Mesendoderm (in vitro differentiated cells): Measurements from ENCODE around the gene CPNE1.

Source experiments
- DNase-seq: peaks from one replicate; pipeline ENCODE4 v3.0.0; 2013
- H2AK5ac ChIP-seq: 2 replicates; pipeline ENCODE4 v1.6.1; 2013; ENCODE audit warnings: low read length, inconsistent platforms
- H2BK120ac ChIP-seq: 2 replicates; pipeline ENCODE4 v1.6.1; 2013; ENCODE audit warnings: low read depth, mild to moderate bottlenecking, low read length, moderate library complexity, mixed read lengths
- H2BK15ac ChIP-seq: replicated peaks from 2 replicates; pipeline ENCODE4 v1.6.1; 2013; ENCODE audit warnings: low read depth, mild to moderate bottlenecking, moderate library complexity
- H2BK5ac ChIP-seq: 2 replicates; pipeline ENCODE4 v1.6.1; 2013; ENCODE audit warnings: low read length, inconsistent platforms
- H3K18ac ChIP-seq: 2 replicates; pipeline ENCODE4 v1.6.1; 2013; ENCODE audit warnings: mild to moderate bottlenecking, low read length, mixed read lengths
- H3K23ac ChIP-seq: one replicate; pipeline ENCODE4 v1.6.1; 2013; ENCODE audit warnings: low read length
- H3K27ac ChIP-seq: 2 replicates; pipeline ENCODE4 v1.5.1; 2013; ENCODE audit warnings: low read depth, mild to moderate bottlenecking, inconsistent platforms, low read length, moderate library complexity
- H3K27me3 ChIP-seq: 2 replicates; pipeline ENCODE4 v1.6.1; 2013; ENCODE audit warnings: low read length, control low read depth, mild to moderate bottlenecking, inconsistent platforms; ENCODE audit not compliant: insufficient read depth, poor library complexity
- H3K36me3 ChIP-seq: 2 replicates; pipeline ENCODE4 v1.6.1; 2013; ENCODE audit warnings: low read length, inconsistent platforms; ENCODE audit not compliant: control insufficient read depth, insufficient read depth
- H3K4ac ChIP-seq: one replicate; pipeline ENCODE4 v1.6.1; 2013; ENCODE audit warnings: low read depth, mild to moderate bottlenecking, low read length, moderate library complexity
- H3K4me1 ChIP-seq: 2 replicates; pipeline ENCODE4 v1.6.1; 2013; ENCODE audit warnings: low read depth, low read length, inconsistent platforms; ENCODE audit not compliant: control insufficient read depth
- H3K4me2 ChIP-seq: 2 replicates; pipeline ENCODE4 v1.6.1; 2013; ENCODE audit warnings: low read length
- H3K4me3 ChIP-seq: 2 replicates; pipeline ENCODE4 v1.5.1; 2013; ENCODE audit warnings: mild to moderate bottlenecking, low read length
- H3K56ac ChIP-seq: one replicate; pipeline ENCODE4 v1.6.1; 2013; ENCODE audit warnings: low read length
- H3K79me1 ChIP-seq: 2 replicates; pipeline ENCODE4 v1.6.1; 2013; ENCODE audit warnings: low read length, inconsistent platforms
- H3K79me2 ChIP-seq: 2 replicates; pipeline ENCODE4 v1.6.1; 2013; ENCODE audit warnings: mild to moderate bottlenecking, low read length; ENCODE audit not compliant: control insufficient read depth, insufficient read depth
- H3K9ac ChIP-seq: 2 replicates; pipeline ENCODE4 v1.6.1; 2013; ENCODE audit warnings: low read length, inconsistent platforms
- H4K5ac ChIP-seq: one replicate; pipeline ENCODE4 v1.6.1; 2013; ENCODE audit warnings: low read length
- H4K8ac ChIP-seq: one replicate; pipeline ENCODE4 v1.6.1; 2013; ENCODE audit warnings: low read depth, mild to moderate bottlenecking, control low read depth, low read length, moderate library complexity
- WGBS: extraction: QIAGEN DNeasy Blood & Tissue Kit; methylation state at CpG from one replicate; pipeline ENCODE4 v1.1.7; 2013; ENCODE audit warnings: low lambda C conversion rate, missing lambda C conversion rate; ENCODE audit not compliant: insufficient coverage; ENCODE audit errors: extremely low coverage; 5-methylcytosine and 5-hydroxymethylcytosine counted together

The CPNE1 gene

GRCh38 chr20:35643045-35643444 is 21.7 kb downstream of the CPNE1 start:
- peaks cover 44% of the 10 kb centered on the region for H3K79me2 ChIP-seq
- no peak for DNase-seq
- no peak overlapping the region for H3K23ac ChIP-seq
- no peak overlapping the region for H3K4me2 ChIP-seq
- no peaks in the 10 kb centered on the region for H3K36me3 ChIP-seq
- no peak overlapping the region for H4K5ac ChIP-seq
- H3K56ac ChIP-seq: no peak overlapping the region
- no peak overlapping the region for H2BK15ac ChIP-seq
- peaks cover 35% of the 10 kb centered on the region for H3K79me1 ChIP-seq
- H3K27ac ChIP-seq: no peak overlapping the region
- H3K9ac ChIP-seq: no peak overlapping the region
- WGBS: no CpG with 5 or more reads among the region's 7 CpGs
- H3K4me3 ChIP-seq: no peak overlapping the region
- no peak overlapping the region for H4K8ac ChIP-seq
- no peak overlapping the region for H2AK5ac ChIP-seq
- H3K18ac ChIP-seq: no peak overlapping the region
- H3K4me1 ChIP-seq: no peaks in the 10 kb centered on the region
- no peak overlapping the region for H2BK5ac ChIP-seq
- H3K4ac ChIP-seq: no peak overlapping the region
- H3K27me3 ChIP-seq: no peaks in the 10 kb centered on the region
- H2BK120ac ChIP-seq: no peak overlapping the region

GRCh38 chr20:35641743-35642142 is 23.0 kb downstream of the CPNE1 start:
- H3K4me1 ChIP-seq: no peaks in the 10 kb centered on the region
- no peak overlapping the region for H2BK120ac ChIP-seq
- no peaks in the 10 kb centered on the region for H3K27me3 ChIP-seq
- no peak for DNase-seq
- H3K4me3 ChIP-seq: no peak overlapping the region
- H3K18ac ChIP-seq: no peak overlapping the region
- no peak overlapping the region for H3K4me2 ChIP-seq
- no peak overlapping the region for H3K56ac ChIP-seq
- H3K36me3 ChIP-seq: no peaks in the 10 kb centered on the region
- no peak overlapping the region for H4K5ac ChIP-seq
- H3K9ac ChIP-seq: no peak overlapping the region
- H2BK5ac ChIP-seq: no peak overlapping the region
- peaks cover 48% of the 10 kb centered on the region for H3K79me2 ChIP-seq
- no peak overlapping the region for H2AK5ac ChIP-seq
- H3K23ac ChIP-seq: no peak overlapping the region
- no peak overlapping the region for H3K4ac ChIP-seq
- no CpG with 5 or more reads among the region's 4 CpGs for WGBS
- H2BK15ac ChIP-seq: no peak overlapping the region
- no peak overlapping the region for H3K27ac ChIP-seq
- peaks cover 38% of the 10 kb centered on the region for H3K79me1 ChIP-seq
- H4K8ac ChIP-seq: no peak overlapping the region

- Histone ChIP-seq H4K8ac (no peak overlapping the region), H2BK120ac (no peak overlapping the region), H3K56ac (no peak overlapping the region), H3K9ac (no peak overlapping the region), H3K27me3 (no peaks in the 10 kb centered on the region), H4K5ac (no peak overlapping the region), H2BK15ac (no peak overlapping the region), H3K23ac (no peak overlapping the region), H3K79me2 (peaks cover 46% of the 10 kb centered on the region), H2BK5ac (no peak overlapping the region), H3K79me1 (peaks cover 36% of the 10 kb centered on the region), H3K4me2 (no peak overlapping the region), H3K4me3 (no peak overlapping the region), H3K27ac (no peak overlapping the region), H3K18ac (no peak overlapping the region), H3K4me1 (no peaks in the 10 kb centered on the region), H2AK5ac (no peak overlapping the region), H3K4ac (no peak overlapping the region), H3K36me3 (no peaks in the 10 kb centered on the region)
- no CpG with 5 or more reads among the region's 3 CpGs for WGBS
- DNase-seq: no peak
Measured at GRCh38 chr20:35640724-35641123, 24.0 kb downstream of the CPNE1 start.

GRCh38 chr20:35638751-35639150 is 25.9 kb downstream of the CPNE1 start:
- no peak for DNase-seq
- Histone ChIP-seq H3K56ac (no peak overlapping the region), H3K23ac (no peak overlapping the region), H4K8ac (no peak overlapping the region), H3K18ac (no peak overlapping the region), H4K5ac (no peak overlapping the region), H2BK5ac (no peak overlapping the region), H3K4ac (no peak overlapping the region), H3K9ac (no peak overlapping the region), H3K79me1 (peaks cover 32% of the 10 kb centered on the region), H3K79me2 (peaks cover 39% of the 10 kb centered on the region), H3K4me1 (no peaks in the 10 kb centered on the region), H3K27me3 (no peaks in the 10 kb centered on the region), H3K4me3 (no peak overlapping the region), H2BK15ac (no peak overlapping the region), H2AK5ac (no peak overlapping the region), H3K4me2 (no peak overlapping the region), H2BK120ac (no peak overlapping the region), H3K36me3 (no peaks in the 10 kb centered on the region), H3K27ac (no peak overlapping the region)
- no CpG with 5 or more reads among the region's 2 CpGs for WGBS

GRCh38 chr20:35637276-35637675 is 27.4 kb downstream of the CPNE1 start:
- H3K4me2 ChIP-seq: no peak overlapping the region
- peaks cover 28% of the 10 kb centered on the region for H3K79me1 ChIP-seq
- no peak overlapping the region for H3K23ac ChIP-seq
- no peak overlapping the region for H3K4me3 ChIP-seq
- no peak for DNase-seq
- H3K79me2 ChIP-seq: peaks cover 32% of the 10 kb centered on the region
- no peak overlapping the region for H3K18ac ChIP-seq
- no peak overlapping the region for H3K56ac ChIP-seq
- H2BK15ac ChIP-seq: no peak overlapping the region
- no peak overlapping the region for H3K27ac ChIP-seq
- H2BK120ac ChIP-seq: no peak overlapping the region
- no peak overlapping the region for H3K9ac ChIP-seq
- no peaks in the 10 kb centered on the region for H3K36me3 ChIP-seq
- H3K4me1 ChIP-seq: no peaks in the 10 kb centered on the region
- H4K5ac ChIP-seq: no peak overlapping the region
- H3K27me3 ChIP-seq: no peaks in the 10 kb centered on the region
- H3K4ac ChIP-seq: no peak overlapping the region
- H4K8ac ChIP-seq: no peak overlapping the region
- no peak overlapping the region for H2AK5ac ChIP-seq
- whole genome bisulfite sequencing: no CpG with 5 or more reads among the region's 6 CpGs
- H2BK5ac ChIP-seq: no peak overlapping the region

- Histone ChIP-seq H2BK120ac (no peak overlapping the region), H3K36me3 (peaks cover 2% of the 10 kb centered on the region), H3K79me1 (peaks cover 24% of the 10 kb centered on the region), H3K18ac (no peak overlapping the region), H3K9ac (no peak overlapping the region), H3K23ac (no peak overlapping the region), H3K4ac (no peak overlapping the region), H2BK5ac (no peak overlapping the region), H3K4me1 (no peaks in the 10 kb centered on the region), H4K8ac (no peak overlapping the region), H3K27me3 (no peaks in the 10 kb centered on the region), H4K5ac (no peak overlapping the region), H2BK15ac (no peak overlapping the region), H3K79me2 (peaks cover 27% of the 10 kb centered on the region), H3K4me3 (no peak overlapping the region), H3K56ac (no peak overlapping the region), H3K27ac (no peak overlapping the region), H3K4me2 (no peak overlapping the region), H2AK5ac (no peak overlapping the region)
- no peak for DNase-seq
- no CpG with 5 or more reads among the region's 2 CpGs for WGBS
Measured at GRCh38 chr20:35636095-35636494, 28.6 kb downstream of the CPNE1 start.
